Activated CD4-positive, alpha-beta T cell treated with anti-CD3 and anti-CD28 coated beads, Interleukin-10, Interleukin-2, amounts not matched to agents 100 ng/mL and 50 ng/mL, durations not matched to agents 16 hours and 8 hours (primary cell): ENCODE results near the gene WDCP.

ENCODE experiments used
- DNase-seq: peaks from one replicate; pipeline ENCODE4 v3.0.0-alpha.2; 2020

WDCP gene

GRCh38 chr2:23988371-23988770 is 58.8 kb downstream of the WDCP start:
- DNase-seq, result peak; percentile 28
